Measurements from ENCODE around the gene STAT5B.

The STAT5B gene

GRCh38 chr17:42270596-42270995, 5.6 kb downstream of the STAT5B start:
- DNase-seq = no peak
- H3K14ac ChIP-seq (ENCODE audit: low read length in 2 of 2) = no peak overlapping the region
- 91% methylated on average over 6 of the region's 6 CpGs for WGBS
- H4K8ac ChIP-seq (ENCODE audit: low read length) = no peak overlapping the region
- no peak overlapping the region for H4K91ac ChIP-seq (ENCODE audit: low read length)
- H3K9me3 ChIP-seq (ENCODE audit: control insufficient read depth, low read length) = no peaks in the 10 kb centered on the region
- no peak overlapping the region for H2BK15ac ChIP-seq (ENCODE audit: low read depth, poor library complexity, severe bottlenecking)
- no peaks in the 10 kb centered on the region for H3K27me3 ChIP-seq (ENCODE audit: control insufficient read depth in 1 of 2, insufficient read depth in 1 of 2, low read length in 2 of 2)
- H3K23ac ChIP-seq (ENCODE audit: low read length in 2 of 2) = no peak overlapping the region
- no peak overlapping the region for H3K18ac ChIP-seq (ENCODE audit: low read depth in 1 of 2, low read length in 2 of 2)
- no peaks in the 10 kb centered on the region for H3K4me1 ChIP-seq (ENCODE audit: control insufficient read depth, insufficient read depth, low read depth, low read length)
- no peak overlapping the region for H2AK5ac ChIP-seq (ENCODE audit: low read length, severe bottlenecking)
- H2AFZ ChIP-seq (ENCODE audit: low read depth, low read length) = no peak overlapping the region
- no peak overlapping the region for H3K27ac ChIP-seq (ENCODE audit: low read length, poor library complexity, severe bottlenecking)
- no peak overlapping the region for H2BK12ac ChIP-seq (ENCODE audit: low read length in 2 of 2)
- H3K4ac ChIP-seq (ENCODE audit: low read depth in 1 of 2, low read length in 2 of 2) = peak overlapping the region in 1 of 2 experiments; percentile 49
- no peak overlapping the region for H2BK120ac ChIP-seq (ENCODE audit: low read depth, low read length)
- no peaks in the 10 kb centered on the region for H3K36me3 ChIP-seq (ENCODE audit: control insufficient read depth in 1 of 2, insufficient read depth in 2 of 2, low read depth in 1 of 2, low read length in 2 of 2)
- peaks cover 12% of the 10 kb centered on the region for H3K79me1 ChIP-seq (replicated peaks; ENCODE audit: low read length, poor library complexity, severe bottlenecking)
- no peak overlapping the region for H3K9ac ChIP-seq (ENCODE audit: low read length)
- no peak overlapping the region for H3K4me3 ChIP-seq (ENCODE audit: insufficient read depth in 1 of 2, low read depth in 1 of 2, low read length in 2 of 2)
- no peak overlapping the region for H2BK5ac ChIP-seq (ENCODE audit: low read depth, low read length, poor library complexity, severe bottlenecking)
- H3K4me2 ChIP-seq (ENCODE audit: low read length, poor library complexity, severe bottlenecking) = no peak overlapping the region

DNA sequence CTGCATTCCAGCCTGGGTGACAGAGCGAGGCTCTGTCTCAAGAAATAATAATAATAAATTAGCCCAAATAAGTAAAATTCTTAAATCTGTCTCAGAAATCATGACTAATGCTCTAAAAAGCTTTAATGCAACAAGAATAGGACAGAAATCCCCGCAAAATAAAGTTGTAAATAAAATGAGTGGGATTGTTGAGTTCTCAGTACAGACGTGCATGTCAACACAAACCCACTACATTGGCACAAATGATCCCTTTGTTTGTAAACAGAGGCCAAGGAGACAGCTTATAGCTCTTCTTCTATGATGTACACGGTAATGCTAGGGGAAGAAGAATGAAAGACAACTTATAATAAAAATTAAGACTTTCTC, 6.0 kb downstream of the STAT5B start:
- Histone ChIP-seq H3K9ac (ENCODE audit: low read length) (no peak overlapping the region), H2BK15ac (ENCODE audit: low read depth, poor library complexity, severe bottlenecking) (no peak overlapping the region), H3K4me2 (ENCODE audit: low read length, poor library complexity, severe bottlenecking) (no peak overlapping the region), H3K79me1 (replicated peaks; ENCODE audit: low read length, poor library complexity, severe bottlenecking) (peaks cover 10% of the 10 kb centered on the region), H3K36me3 (ENCODE audit: control insufficient read depth in 1 of 2, insufficient read depth in 2 of 2, low read depth in 1 of 2, low read length in 2 of 2) (no peaks in the 10 kb centered on the region), H4K91ac (ENCODE audit: low read length) (no peak overlapping the region), H3K4me1 (ENCODE audit: control insufficient read depth, insufficient read depth, low read depth, low read length) (no peaks in the 10 kb centered on the region), H3K4me3 (ENCODE audit: insufficient read depth in 1 of 2, low read depth in 1 of 2, low read length in 2 of 2) (no peak overlapping the region), H2AFZ (ENCODE audit: low read depth, low read length) (no peak overlapping the region), H3K27me3 (ENCODE audit: control insufficient read depth in 1 of 2, insufficient read depth in 1 of 2, low read length in 2 of 2) (no peaks in the 10 kb centered on the region), H4K8ac (ENCODE audit: low read length) (no peak overlapping the region), H3K18ac (ENCODE audit: low read depth in 1 of 2, low read length in 2 of 2) (no peak overlapping the region), H3K4ac (ENCODE audit: low read depth in 1 of 2, low read length in 2 of 2) (no peak overlapping the region), H3K9me3 (ENCODE audit: control insufficient read depth, low read length) (no peaks in the 10 kb centered on the region), H2BK5ac (ENCODE audit: low read depth, low read length, poor library complexity, severe bottlenecking) (no peak overlapping the region), H2BK12ac (ENCODE audit: low read length in 2 of 2) (no peak overlapping the region), H3K27ac (ENCODE audit: low read length, poor library complexity, severe bottlenecking) (no peak overlapping the region), H2BK120ac (ENCODE audit: low read depth, low read length) (no peak overlapping the region), H3K23ac (ENCODE audit: low read length in 2 of 2) (no peak overlapping the region), H2AK5ac (ENCODE audit: low read length, severe bottlenecking) (no peak overlapping the region), H3K14ac (ENCODE audit: low read length in 2 of 2) (no peak overlapping the region)
- DNase-seq = peak; percentile 70
- WGBS = 57% methylated on average over 1 of the region's 4 CpGs

GRCh38 chr17:42268236-42268635, 8.0 kb downstream of the STAT5B start:
- Histone ChIP-seq H3K36me3 (ENCODE audit: control insufficient read depth in 1 of 2, insufficient read depth in 2 of 2, low read depth in 1 of 2, low read length in 2 of 2) (no peaks in the 10 kb centered on the region), H3K4ac (ENCODE audit: low read depth in 1 of 2, low read length in 2 of 2) (no peak overlapping the region), H3K9me3 (ENCODE audit: control insufficient read depth, low read length) (no peaks in the 10 kb centered on the region), H3K9ac (ENCODE audit: low read length) (no peak overlapping the region), H3K18ac (ENCODE audit: low read depth in 1 of 2, low read length in 2 of 2) (no peak overlapping the region), H2BK5ac (ENCODE audit: low read depth, low read length, poor library complexity, severe bottlenecking) (no peak overlapping the region), H3K4me1 (ENCODE audit: control insufficient read depth, insufficient read depth, low read depth, low read length) (no peaks in the 10 kb centered on the region), H3K79me1 (replicated peaks; ENCODE audit: low read length, poor library complexity, severe bottlenecking) (peaks cover 10% of the 10 kb centered on the region), H3K14ac (ENCODE audit: low read length in 2 of 2) (no peak overlapping the region), H3K23ac (ENCODE audit: low read length in 2 of 2) (no peak overlapping the region), H2BK12ac (ENCODE audit: low read length in 2 of 2) (no peak overlapping the region), H3K27me3 (ENCODE audit: control insufficient read depth in 1 of 2, insufficient read depth in 1 of 2, low read length in 2 of 2) (no peaks in the 10 kb centered on the region), H3K4me2 (ENCODE audit: low read length, poor library complexity, severe bottlenecking) (no peak overlapping the region), H3K27ac (ENCODE audit: low read length, poor library complexity, severe bottlenecking) (no peak overlapping the region), H2AK5ac (ENCODE audit: low read length, severe bottlenecking) (no peak overlapping the region), H2BK120ac (ENCODE audit: low read depth, low read length) (no peak overlapping the region), H4K8ac (ENCODE audit: low read length) (no peak overlapping the region), H3K4me3 (ENCODE audit: insufficient read depth in 1 of 2, low read depth in 1 of 2, low read length in 2 of 2) (no peak overlapping the region), H2BK15ac (ENCODE audit: low read depth, poor library complexity, severe bottlenecking) (no peak overlapping the region), H2AFZ (ENCODE audit: low read depth, low read length) (no peak overlapping the region), H4K91ac (ENCODE audit: low read length) (no peak overlapping the region)
- DNase-seq = no peak
- WGBS = 88% methylated on average over 5 of the region's 5 CpGs

- Histone ChIP-seq H3K79me1 (replicated peaks; ENCODE audit: low read length, poor library complexity, severe bottlenecking) (peaks cover 8% of the 10 kb centered on the region), H2BK15ac (ENCODE audit: low read depth, poor library complexity, severe bottlenecking) (no peak overlapping the region), H3K9ac (ENCODE audit: low read length) (peak overlapping the region; percentile 6), H4K91ac (ENCODE audit: low read length) (no peak overlapping the region), H3K14ac (ENCODE audit: low read length in 2 of 2) (no peak overlapping the region), H2AK5ac (ENCODE audit: low read length, severe bottlenecking) (no peak overlapping the region), H2BK120ac (ENCODE audit: low read depth, low read length) (no peak overlapping the region), H3K27me3 (ENCODE audit: control insufficient read depth in 1 of 2, insufficient read depth in 1 of 2, low read length in 2 of 2) (no peaks in the 10 kb centered on the region), H2BK5ac (ENCODE audit: low read depth, low read length, poor library complexity, severe bottlenecking) (no peak overlapping the region), H3K27ac (ENCODE audit: low read length, poor library complexity, severe bottlenecking) (no peak overlapping the region), H3K23ac (ENCODE audit: low read length in 2 of 2) (no peak overlapping the region), H3K4ac (ENCODE audit: low read depth in 1 of 2, low read length in 2 of 2) (no peak overlapping the region), H3K18ac (ENCODE audit: low read depth in 1 of 2, low read length in 2 of 2) (no peak overlapping the region), H2BK12ac (ENCODE audit: low read length in 2 of 2) (no peak overlapping the region), H3K36me3 (ENCODE audit: control insufficient read depth in 1 of 2, insufficient read depth in 2 of 2, low read depth in 1 of 2, low read length in 2 of 2) (no peaks in the 10 kb centered on the region), H3K9me3 (ENCODE audit: control insufficient read depth, low read length) (no peaks in the 10 kb centered on the region), H2AFZ (ENCODE audit: low read depth, low read length) (no peak overlapping the region), H3K4me1 (ENCODE audit: control insufficient read depth, insufficient read depth, low read depth, low read length) (no peaks in the 10 kb centered on the region), H4K8ac (ENCODE audit: low read length) (no peak overlapping the region), H3K4me2 (ENCODE audit: low read length, poor library complexity, severe bottlenecking) (no peak overlapping the region), H3K4me3 (ENCODE audit: insufficient read depth in 1 of 2, low read depth in 1 of 2, low read length in 2 of 2) (no peak overlapping the region)
- WGBS = 54% methylated on average over 7 of the region's 9 CpGs
- peak; percentile 100 for DNase-seq
These were observed 9.0 kb downstream of the STAT5B start for GRCh38 chr17:42266918-42267766.
